ENCODE results near the gene EIF3M. TPM values are rescaled to one million over a fixed set of nuclear protein-coding genes. Genes with fewer than 3 reads are reported as not detected.

The EIF3M gene
- total RNA-seq, 1 donor from 2014 or later, result 212 TPM

DNA sequence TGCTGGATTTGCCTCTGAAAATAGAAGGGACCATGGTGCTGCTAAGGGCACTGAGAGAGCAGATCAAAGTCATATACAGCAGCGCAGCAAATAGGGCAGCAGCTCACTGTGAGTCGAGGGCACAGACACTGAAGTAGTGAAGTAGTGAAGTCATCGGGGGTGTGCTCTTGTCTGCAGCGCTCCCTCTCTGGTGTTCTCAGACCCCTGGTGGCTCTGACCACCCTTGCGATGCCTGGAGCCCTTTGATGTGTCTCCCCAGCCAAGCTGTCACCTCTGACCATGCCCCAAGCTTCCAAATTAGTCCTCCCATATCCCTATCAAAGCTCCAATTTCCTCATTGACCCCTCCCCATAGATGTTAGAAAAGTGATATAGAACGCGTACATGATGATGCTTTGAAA is 27.7 kb upstream of the EIF3M start:
- Mint-ChIP-seq H3K9me3 (ENCODE audit: low read depth) (no peaks in the 10 kb centered on the region), H3K4me3 (ENCODE audit: low read depth) (no peak overlapping the region), H3K4me1 (ENCODE audit: low read depth) (peaks cover 12% of the 10 kb centered on the region), H3K27ac (no peak overlapping the region), H3K27me3 (no peaks in the 10 kb centered on the region), H3K36me3 (ENCODE audit: insufficient read depth) (no peaks in the 10 kb centered on the region)
- no peak for DNase-seq (ENCODE audit: low spot score, unreplicated experiment)
- TF ChIP-seq, protein P1, sequence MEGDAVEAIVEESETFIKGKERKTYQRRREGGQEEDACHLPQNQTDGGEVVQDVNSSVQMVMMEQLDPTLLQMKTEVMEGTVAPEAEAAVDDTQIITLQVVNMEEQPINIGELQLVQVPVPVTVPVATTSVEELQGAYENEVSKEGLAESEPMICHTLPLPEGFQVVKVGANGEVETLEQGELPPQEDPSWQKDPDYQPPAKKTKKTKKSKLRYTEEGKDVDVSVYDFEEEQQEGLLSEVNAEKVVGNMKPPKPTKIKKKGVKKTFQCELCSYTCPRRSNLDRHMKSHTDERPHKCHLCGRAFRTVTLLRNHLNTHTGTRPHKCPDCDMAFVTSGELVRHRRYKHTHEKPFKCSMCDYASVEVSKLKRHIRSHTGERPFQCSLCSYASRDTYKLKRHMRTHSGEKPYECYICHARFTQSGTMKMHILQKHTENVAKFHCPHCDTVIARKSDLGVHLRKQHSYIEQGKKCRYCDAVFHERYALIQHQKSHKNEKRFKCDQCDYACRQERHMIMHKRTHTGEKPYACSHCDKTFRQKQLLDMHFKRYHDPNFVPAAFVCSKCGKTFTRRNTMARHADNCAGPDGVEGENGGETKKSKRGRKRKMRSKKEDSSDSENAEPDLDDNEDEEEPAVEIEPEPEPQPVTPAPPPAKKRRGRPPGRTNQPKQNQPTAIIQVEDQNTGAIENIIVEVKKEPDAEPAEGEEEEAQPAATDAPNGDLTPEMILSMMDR (IDR thresholded peaks at IDR 0.05; ENCODE audit: unreplicated experiment), result no peak

DNA sequence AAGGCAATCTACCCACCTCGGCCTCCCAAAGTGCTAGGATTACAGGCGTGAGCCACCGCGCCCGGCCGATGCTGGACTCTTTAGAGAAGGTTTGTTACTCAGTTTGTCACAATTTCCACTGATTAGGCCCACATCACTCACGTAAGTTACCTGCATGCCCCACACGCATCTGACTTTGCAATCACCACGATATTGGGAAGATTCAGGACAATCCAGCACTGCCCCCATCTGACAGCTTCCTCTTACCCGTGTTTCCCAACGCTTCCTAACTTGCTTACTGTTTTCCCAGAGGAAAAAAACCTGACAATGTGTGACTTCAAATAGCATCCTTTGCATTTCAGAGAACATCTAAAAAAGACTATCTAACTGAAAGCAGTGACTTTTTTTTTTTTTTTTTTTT is 21.8 kb upstream of the EIF3M start:
- Mint-ChIP-seq H3K27ac (no peak overlapping the region), H3K4me3 (ENCODE audit: low read depth) (no peak overlapping the region), H3K27me3 (no peaks in the 10 kb centered on the region), H3K4me1 (ENCODE audit: low read depth) (no peaks in the 10 kb centered on the region), H3K9me3 (ENCODE audit: low read depth) (no peaks in the 10 kb centered on the region), H3K36me3 (ENCODE audit: insufficient read depth) (no peaks in the 10 kb centered on the region)
- TF ChIP-seq, protein P1 (IDR thresholded peaks at IDR 0.05; ENCODE audit: unreplicated experiment), result no peak
- no peak for DNase-seq (ENCODE audit: low spot score, unreplicated experiment)

DNA sequence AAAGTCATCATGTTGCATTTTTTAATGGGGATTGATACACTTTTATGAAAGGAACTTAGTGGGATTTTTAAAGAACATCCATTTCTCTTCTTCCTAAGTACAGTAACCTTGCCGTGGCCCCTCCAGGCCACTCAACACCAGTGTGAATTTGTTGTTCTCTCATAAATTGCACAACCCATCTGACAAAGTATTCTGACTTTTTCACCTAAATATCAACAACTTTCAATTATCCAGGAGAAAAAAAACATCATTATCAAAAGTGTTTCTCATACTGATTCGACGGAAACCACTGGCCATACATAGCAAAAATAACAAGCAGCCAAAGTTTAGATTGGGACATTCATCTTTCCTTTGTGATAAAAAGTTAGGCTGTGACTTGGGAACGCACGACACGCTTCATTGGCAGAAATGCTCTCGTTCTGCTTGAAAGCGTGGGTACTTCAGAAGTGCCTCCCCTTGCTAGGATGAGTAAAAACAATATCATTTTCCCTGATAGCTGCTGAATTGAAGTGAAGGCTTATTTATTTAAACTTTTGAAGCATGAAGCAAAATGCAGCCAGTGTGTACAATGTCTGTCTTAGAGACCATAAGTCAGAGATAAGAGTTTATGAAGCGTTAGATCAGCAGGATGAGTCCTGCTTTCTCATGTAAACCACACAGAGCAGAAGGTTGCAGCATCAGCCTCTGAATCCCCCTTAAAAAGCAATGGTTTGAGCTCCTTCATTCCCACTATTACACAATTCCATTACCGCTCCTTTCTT is 20.6 kb upstream of the EIF3M start:
- Mint-ChIP-seq H3K4me3 (ENCODE audit: low read depth) (no peak overlapping the region), H3K4me1 (ENCODE audit: low read depth) (no peaks in the 10 kb centered on the region), H3K27ac (no peak overlapping the region), H3K9me3 (ENCODE audit: low read depth) (no peaks in the 10 kb centered on the region), H3K36me3 (ENCODE audit: insufficient read depth) (no peaks in the 10 kb centered on the region), H3K27me3 (peaks cover under 1% of the 10 kb centered on the region)
- TF ChIP-seq, protein P1 (IDR thresholded peaks at IDR 0.05; ENCODE audit: unreplicated experiment), result no peak
- DNase-seq (ENCODE audit: low spot score, unreplicated experiment), result no peak

DNA sequence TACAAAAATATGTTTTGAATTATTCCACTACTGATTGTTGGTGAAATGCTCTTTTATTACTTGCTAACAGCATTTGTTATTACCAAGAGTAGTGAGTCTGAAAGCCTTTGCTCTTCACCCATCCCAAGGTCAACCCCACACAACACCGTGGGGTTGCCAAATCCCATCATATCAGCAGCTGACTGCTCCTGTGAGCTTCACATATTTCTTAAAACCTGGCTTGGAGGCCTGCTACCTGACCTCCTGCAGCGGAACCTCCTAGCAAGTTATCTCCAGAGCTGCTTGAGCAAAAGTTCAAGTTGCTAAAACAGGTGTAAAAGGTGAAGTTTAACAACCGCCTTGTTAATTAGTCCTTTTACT is 20.1 kb upstream of the EIF3M start:
- Mint-ChIP-seq H3K27me3 (peaks cover 2% of the 10 kb centered on the region), H3K36me3 (ENCODE audit: insufficient read depth) (no peaks in the 10 kb centered on the region), H3K4me3 (ENCODE audit: low read depth) (no peak overlapping the region), H3K9me3 (ENCODE audit: low read depth) (no peaks in the 10 kb centered on the region), H3K4me1 (ENCODE audit: low read depth) (no peaks in the 10 kb centered on the region), H3K27ac (no peak overlapping the region)
- TF ChIP-seq, protein P1 (IDR thresholded peaks at IDR 0.05; ENCODE audit: unreplicated experiment), result no peak
- DNase-seq (ENCODE audit: low spot score, unreplicated experiment), result no peak

DNA sequence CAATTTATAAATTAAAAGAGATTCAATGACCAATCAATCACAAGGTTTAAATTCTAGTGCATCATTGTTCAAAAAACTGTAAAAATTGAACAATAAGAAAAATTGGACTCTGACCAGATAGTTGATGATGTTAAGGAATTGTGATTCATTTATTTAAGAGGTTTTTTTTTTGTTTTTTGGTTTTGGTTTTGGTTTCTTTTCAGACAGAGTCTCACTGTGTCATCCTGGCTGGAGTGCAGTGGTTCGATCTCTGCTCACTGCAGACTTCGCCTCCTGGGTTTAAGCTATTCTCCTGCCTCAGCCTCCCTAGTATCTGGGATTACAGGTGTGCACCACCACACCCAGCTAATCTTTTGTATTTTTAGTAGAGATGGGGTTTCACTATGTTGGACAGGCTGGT is 17.1 kb upstream of the EIF3M start:
- Mint-ChIP-seq H3K9me3 (ENCODE audit: low read depth) (no peaks in the 10 kb centered on the region), H3K27me3 (peaks cover 14% of the 10 kb centered on the region), H3K36me3 (ENCODE audit: insufficient read depth) (no peaks in the 10 kb centered on the region), H3K4me3 (ENCODE audit: low read depth) (no peak overlapping the region), H3K27ac (peak overlapping the region; percentile 27), H3K4me1 (ENCODE audit: low read depth) (no peaks in the 10 kb centered on the region)
- DNase-seq (ENCODE audit: low spot score, unreplicated experiment), result no peak
- TF ChIP-seq, protein P1 (IDR thresholded peaks at IDR 0.05; ENCODE audit: unreplicated experiment), result no peak

All from progenitor cell of endocrine pancreas (in vitro differentiated cells).